GM10847 (cell line): ENCODE data around the gene ALG1.

Experiments used
- POLR2A ChIP-seq: IDR thresholded peaks from 2 replicates; pipeline ENCODE4 v1.6.1; 2011; ENCODE audit not compliant: insufficient read length; ENCODE audit errors: extremely low read depth

The ALG1 gene

GRCh38 chr16:5041600-5042133 is 30.0 kb upstream of the ALG1 start:
- no peak for TF ChIP-seq POLR2A

- TF ChIP-seq POLR2A: no peak
These were observed 29.0 kb upstream of the ALG1 start for GRCh38 chr16:5042574-5043171.

GRCh38 chr16:5044011-5044540 is 27.6 kb upstream of the ALG1 start:
- no peak for TF ChIP-seq POLR2A

GRCh38 chr16:5045499-5046115 is 26.0 kb upstream of the ALG1 start:
- TF ChIP-seq POLR2A: no peak

- TF ChIP-seq POLR2A: no peak
These were observed 24.7 kb upstream of the ALG1 start for GRCh38 chr16:5046914-5047313.

- no peak for TF ChIP-seq POLR2A
These were observed 16.5 kb upstream of the ALG1 start for GRCh38 chr16:5054876-5055865.

GRCh38 chr16:5056352-5056751 is 15.3 kb upstream of the ALG1 start:
- no peak for TF ChIP-seq POLR2A

- TF ChIP-seq POLR2A: no peak
These were observed 13.2 kb upstream of the ALG1 start for GRCh38 chr16:5058476-5058875.

GRCh38 chr16:5059386-5060072 is 12.1 kb upstream of the ALG1 start:
- TF ChIP-seq POLR2A: no peak

GRCh38 chr16:5060073-5060641 is 11.5 kb upstream of the ALG1 start:
- no peak for TF ChIP-seq POLR2A

- TF ChIP-seq POLR2A: no peak
These were observed 9.6 kb upstream of the ALG1 start for GRCh38 chr16:5062051-5062450.

GRCh38 chr16:5062790-5063765 is 8.6 kb upstream of the ALG1 start:
- TF ChIP-seq POLR2A: no peak

- no peak for TF ChIP-seq POLR2A
These were observed 6.7 kb upstream of the ALG1 start for GRCh38 chr16:5064915-5065314.
